IPS-11a (cell line): ENCODE measurements around the gene ERFE.
A peak's percentile ranks its signal among the peaks of the same experiment; 100 is the strongest.

Source experiments
- H3K4me3 ChIP-seq: one replicate; pipeline ENCODE4 v1.5.1; 2013; ENCODE audit warnings: low read depth, low read length, control low read depth

The ERFE gene

DNA sequence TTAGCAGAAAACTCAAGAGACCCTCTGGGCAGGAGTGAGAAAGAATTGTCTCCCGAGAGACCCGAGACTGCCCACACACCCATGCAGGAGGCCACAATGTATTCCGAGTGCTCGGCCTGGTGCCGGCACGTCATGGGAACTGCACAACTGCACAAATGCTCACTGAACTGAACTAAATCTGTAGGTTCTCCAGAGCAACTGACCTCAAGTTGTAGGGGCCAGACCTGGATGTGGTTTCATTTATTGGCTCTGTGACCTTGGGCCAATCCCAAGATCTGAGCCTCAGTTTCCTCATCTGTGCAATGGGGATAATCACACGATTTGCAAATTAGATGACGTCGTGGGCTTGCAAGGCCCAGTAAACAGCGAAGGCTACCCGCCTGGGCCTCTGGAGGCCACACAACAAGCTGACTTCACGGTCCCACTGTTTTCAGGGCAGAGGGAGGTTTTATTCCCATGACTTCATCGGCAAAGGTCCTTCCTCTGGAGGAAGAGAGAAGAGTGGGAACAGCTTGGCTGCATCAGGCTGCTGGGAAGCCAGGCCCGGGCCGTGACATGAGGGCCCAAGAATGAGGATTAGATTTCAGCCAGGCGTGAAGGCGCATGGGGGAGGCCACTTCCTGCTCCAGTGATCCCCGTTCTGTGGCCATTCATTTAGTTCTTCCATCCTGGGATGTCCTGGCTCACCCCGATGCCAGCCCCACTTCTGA is 3.6 kb upstream of the ERFE start:
- H3K4me3 ChIP-seq: no peak overlapping the region

DNA sequence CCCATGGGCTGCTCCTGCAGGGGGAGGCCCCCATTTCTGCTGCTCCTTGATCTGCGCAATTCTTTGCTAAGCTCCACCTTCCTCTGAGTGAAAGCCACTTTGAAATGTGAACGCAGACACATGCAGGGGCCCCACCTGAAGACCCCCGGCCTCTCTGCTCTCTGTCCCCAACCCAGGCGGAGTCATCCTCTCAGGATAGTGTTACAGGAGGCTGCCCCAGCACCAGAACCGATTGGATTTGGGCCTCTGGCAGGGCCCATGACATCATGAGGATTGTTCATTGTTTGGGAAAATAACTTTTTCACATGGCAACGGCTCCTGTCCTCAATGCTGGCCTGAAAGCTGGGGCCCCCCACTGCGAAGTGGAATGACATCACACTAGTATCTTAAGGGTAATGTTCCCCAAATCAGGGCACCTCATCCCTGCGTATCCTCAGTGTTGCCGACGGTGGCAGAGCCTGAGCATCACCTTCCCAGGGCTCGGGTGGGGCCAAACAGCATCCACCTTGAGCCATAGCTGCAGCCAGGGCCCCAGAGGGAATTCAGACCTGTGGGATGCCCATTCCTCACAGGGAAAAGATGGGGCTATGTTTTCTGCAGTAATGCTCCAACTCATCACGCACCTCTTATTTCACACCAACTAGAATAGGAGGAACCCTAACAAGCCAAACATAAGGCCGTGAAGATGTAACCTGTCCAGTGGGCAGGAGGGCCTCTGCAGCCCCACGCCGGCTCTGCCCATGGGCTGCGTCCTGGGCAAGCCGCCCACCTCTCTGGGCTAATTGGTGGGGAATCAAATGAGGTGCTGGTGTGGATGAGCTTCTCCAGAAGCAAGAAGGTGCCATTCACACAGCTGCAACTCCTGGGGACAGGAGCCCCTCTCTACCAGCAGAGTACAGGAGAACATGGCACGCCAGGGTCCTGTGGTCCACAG is 2.7 kb upstream of the ERFE start:
- H3K4me3 ChIP-seq: no peak overlapping the region

DNA sequence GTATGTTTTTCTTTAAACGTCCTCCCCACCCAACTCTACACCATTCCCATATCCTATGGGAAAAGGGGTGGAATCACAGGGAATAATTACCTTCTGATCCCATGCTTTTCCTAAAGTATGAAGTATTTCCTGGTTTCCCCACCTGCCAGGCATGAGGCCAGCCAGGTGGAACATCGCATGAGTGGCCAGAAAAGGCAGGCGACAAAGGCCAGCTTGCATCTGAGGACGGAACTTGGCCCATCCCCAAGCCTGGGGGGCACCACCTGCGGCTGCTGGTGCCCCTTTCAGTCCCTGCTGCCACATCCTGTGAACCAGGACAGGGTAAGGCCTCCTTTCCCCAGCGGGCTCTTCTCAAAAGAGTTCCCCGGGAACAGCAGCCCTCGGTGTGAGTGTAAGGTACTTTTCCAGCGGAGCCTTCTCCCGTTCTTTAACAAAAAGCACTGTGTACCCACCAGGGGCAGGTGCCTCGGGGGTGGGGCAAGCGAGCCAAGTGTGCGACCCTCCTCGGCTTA is 1.2 kb upstream of the ERFE start:
- no peak overlapping the region for H3K4me3 ChIP-seq

DNA sequence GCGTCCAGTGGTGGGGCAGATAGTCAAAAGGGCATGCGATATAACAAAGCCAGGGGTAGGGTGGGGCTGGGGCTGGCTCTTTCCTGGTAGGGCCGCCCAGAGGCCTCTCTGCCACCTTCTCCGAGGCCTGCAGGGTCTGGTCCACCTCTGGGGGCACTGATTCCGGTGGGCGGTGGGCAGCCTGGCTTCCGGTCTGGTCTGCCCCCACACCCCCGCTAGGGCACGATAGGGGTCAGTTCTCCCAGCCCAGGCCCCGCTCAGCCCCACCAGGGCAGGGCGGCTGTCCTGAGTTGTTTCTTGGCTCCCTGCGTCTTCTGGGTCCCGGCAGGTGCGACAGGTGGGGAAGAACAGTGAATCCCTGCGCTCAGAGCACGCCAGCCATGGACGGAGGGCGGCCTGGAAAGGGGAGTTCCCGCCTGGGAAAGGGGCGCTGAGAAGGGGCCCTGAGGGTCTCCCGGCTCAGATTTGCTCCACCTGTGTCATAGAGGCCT is 707 bp upstream of the ERFE start:
- peak overlapping the region; percentile 61 for H3K4me3 ChIP-seq

DNA sequence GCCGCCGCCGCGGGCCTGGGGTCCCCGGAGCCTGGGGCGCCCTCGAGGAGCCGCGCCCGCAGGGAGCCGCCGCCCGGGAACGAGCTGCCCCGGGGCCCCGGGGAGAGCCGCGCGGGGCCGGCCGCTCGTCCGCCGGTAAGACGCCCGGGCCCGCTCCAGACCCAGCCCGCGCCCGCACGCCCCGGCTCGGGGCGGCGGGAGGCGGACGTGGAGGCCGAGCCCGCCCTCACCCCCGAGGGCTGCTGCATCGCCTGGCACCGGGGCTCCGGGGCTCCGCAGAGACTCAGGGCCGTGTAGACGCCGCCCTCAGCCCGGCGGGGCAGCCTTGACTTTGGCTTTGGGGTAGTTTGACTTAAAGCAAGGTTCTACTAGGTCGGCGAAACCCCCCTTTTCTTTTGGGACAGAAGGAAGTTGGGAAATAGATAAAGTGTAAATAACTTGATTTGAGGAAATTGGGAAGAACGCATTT is 335 bp downstream of the ERFE start:
- no peak overlapping the region for H3K4me3 ChIP-seq

DNA sequence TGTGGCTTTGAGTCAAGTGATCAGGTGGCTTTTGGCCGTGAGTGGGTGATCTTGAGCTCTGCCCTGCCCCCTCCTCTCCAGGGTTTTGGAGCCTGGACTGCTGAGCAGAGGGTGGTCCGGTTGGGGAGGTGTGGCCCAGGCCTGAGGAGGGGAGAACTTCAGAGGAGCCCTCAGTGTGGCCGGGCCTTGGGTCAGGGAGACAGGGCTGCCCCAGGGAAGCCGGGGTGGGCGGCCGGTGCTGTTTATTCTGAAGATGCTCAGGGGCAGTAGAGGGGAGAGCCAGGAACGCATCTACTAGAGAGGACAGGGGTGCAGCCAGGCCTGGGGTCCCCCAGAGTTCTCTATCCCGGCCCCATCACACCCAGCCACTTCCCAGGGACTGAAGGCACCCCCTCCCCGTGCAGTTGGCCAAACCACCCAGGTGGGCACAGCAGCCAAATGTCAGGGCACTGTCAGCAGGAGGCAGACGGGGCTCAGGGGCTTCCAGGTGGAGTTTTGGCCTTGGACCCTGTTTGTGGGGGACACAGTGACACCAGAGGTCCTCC is 963 bp downstream of the ERFE start:
- no peak overlapping the region for H3K4me3 ChIP-seq

DNA sequence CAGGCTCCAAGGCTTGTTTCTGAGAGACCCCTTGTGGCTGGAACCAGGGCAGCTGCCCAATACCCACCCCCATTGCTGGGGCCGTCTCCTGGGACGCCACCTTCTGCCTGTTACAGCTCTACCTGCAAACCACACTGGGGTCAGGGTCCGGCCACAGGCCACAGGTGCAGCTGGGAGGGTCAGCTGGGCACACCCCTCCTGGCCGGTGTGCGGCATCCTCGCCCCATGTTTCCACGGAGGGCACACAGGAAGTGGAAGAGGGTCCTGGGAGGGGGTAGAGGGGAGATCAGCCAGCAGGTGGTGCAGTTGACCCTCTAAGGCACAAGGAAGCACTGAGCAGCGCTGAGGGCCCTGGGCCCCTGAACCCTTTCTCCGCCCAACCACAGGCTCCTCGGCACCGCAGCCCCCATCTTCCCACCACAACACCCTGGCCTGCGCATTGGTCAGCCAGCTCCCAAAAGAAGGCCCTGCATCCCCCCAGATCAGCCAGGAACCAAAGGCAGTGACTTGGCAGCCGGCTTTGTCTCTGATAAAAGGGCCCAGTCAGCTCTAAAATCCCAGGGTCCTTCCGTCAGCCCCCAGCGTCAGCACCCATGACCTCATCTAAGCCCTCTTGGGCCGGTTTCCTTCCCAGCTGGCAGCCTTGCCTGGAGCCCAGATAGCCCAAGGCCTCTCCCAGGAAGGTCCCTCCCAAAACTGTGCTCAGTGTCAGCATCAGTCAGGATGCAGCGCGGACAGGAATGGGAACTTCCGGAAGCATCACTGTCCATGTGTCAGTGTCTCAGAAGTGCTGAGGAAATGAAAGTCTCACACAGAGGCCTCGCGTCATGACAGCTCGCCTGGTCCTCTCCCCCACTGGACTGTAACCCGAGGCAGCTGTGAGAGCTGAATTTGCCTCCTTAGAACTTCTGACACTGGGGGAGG is 1.7 kb downstream of the ERFE start:
- no peak overlapping the region for H3K4me3 ChIP-seq

DNA sequence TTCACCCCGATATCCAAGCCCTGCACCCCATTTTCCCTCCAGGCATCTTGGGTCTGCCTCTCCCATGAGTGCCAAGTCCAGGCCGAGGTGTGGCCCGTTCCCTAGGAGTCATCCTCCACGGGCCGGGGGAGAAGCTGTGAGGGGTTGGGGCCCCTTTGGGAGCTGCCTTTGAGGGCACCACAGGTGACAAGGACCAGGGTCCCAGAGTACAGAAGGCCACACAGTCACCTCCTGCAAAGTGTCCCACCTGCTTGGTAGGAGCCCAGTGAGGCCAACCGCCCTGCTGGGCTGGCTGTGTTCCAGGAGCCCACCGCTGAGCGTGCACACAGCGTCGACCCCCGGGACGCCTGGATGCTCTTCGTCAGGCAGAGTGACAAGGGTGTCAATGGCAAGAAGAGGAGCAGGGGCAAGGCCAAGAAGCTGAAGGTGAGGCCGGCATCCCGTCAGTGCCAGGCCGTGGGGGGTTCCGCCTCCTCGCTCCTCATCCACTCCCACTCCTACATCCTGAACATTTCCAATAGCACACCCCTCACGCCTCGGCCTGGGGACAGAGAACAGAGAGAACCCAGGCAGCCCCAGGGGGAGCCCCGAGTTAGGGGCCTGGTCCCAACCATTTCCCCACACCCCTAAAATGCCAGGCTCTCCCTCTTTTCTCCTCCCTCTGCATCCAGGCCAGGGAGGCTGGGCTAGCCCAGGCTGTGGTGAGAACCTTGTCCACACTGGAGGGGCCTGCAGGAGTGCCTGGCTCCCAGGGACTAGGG is 2.7 kb downstream of the ERFE start:
- H3K4me3 ChIP-seq: no peak overlapping the region

DNA sequence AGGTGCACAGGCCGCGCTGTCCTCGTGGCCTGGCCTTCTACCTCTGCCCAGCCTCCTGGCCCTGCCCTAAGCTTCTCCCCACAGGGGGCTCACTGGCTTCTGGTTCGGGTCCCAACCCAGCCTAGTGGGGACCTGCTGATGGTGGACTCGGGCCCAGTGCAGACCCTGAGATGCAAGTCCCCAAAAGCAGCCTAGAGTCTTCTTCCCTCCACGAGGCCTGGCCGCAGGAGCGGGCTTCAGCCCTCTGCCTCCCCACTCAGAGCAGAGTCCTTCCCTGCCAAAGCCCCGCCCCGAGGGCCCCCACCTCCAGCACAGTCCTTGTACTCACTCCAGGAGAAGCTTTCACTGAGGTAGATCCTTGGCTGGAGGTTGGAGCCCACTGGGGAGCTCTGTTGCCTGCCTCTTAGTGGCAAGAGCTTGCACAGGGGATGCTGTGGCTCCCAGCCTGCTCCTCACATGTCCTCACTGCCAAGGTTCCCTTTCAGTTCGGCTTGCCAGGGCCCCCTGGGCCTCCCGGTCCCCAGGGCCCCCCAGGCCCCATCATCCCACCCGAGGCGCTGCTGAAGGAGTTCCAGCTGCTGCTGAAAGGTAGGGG is 3.6 kb downstream of the ERFE start:
- no peak overlapping the region for H3K4me3 ChIP-seq

DNA sequence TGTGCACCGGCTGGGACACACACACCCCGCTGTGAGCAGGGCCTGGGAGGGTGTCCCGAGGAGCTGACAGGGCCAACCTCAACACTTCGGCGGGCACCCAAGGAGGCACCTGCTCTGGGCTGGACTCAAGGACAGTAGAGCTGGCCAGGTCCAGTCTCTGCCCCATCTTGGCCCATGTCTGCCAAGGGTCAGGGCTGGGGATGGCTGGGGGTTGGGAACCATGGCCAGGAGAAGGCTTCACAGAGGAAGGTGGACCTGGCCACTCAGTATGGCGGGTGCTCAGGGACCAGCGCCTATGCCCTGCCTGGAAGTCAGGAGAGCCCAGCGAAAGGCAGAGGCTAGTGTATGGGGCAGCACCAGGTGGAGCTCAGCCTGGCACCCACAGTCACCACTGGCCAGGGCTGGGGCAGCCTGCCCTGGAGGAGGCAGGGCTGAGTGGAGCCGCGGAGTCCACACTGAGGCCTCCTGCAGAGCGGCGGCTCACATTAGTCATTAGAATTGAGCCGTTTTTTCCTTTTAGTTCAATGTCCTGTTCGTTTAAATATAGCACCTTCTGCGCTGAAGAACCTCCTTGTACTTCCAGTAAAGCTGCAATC is 4.2 kb downstream of the ERFE start:
- no peak overlapping the region for H3K4me3 ChIP-seq

DNA sequence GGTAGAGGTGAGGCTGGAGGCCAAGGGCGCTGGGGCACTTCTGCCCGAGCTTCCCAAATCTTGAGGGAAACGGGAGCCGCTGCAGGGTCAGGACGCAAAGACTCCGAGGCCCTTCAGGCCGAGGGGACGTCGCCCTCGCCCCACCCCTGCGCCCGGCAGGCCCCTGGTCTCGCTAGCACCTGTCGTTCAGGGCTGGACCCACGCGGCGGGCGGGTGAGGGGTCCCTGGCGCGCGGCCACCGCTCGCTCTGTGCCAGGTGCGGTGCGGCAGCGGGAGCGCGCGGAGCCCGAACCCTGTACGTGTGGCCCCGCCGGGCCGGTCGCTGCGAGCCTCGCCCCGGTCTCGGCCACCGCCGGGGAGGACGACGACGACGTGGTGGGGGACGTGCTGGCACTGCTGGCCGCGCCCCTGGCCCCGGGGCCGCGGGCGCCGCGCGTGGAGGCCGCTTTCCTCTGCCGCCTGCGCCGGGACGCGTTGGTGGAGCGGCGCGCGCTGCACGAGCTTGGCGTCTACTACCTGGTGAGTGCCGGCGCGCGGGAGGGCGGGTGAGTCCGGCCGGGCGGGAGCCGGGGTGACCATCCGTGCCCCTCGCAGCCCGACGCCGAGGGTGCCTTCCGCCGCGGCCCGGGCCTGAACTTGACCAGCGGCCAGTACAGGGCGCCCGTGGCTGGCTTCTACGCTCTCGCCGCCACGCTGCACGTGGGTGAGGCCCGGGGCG is 4.9 kb downstream of the ERFE start:
- peak overlapping the region; percentile 20 for H3K4me3 ChIP-seq

DNA sequence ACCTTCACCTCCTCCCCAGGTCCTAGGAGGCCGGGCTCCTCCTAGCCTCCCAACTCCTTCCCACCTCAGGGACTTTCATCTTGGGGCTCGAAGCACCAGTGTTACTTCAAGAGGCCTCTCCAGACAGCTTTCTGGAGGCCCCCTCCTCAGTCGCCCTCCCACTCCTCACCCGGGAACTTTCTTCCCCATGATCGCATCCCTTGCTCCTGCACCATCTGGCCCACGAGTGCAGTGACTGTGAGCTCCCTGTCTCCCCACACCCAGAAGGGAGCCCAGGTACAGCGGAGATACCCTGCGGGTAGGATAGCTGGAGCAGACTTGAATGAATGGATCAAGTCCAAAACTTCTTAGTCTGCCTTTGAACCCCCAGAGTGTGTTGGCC is 6.1 kb downstream of the ERFE start:
- no peak overlapping the region for H3K4me3 ChIP-seq

DNA sequence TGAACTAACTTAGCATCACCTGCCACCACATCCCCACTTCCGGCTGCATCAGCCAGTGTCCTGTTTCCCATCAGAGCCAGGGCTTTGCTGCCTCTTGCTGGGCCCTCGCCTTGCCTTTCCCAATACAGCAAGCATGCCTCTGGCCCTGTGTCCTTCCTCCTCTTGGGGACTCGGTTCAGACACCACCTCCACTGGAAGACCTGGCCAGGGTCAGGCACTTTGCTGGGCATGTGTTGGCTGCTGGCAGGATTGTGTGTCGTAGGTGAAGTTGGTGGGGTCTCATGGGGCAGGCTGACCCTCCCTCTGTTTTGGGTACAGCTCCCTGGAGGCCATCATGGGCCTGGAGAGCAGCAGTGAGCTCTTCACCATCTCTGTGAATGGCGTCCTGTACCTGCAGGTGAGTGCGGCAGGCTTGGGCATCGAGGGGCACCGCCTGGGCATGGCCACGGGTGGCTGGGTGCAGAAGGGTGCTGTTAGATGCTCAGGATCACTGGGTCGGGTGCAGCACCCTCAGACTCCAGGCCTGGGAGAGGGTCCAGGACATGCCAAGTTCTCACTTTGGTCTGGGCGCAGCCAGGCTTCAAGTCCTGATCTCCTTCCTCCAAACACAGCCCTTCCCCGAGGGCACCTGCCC is 6.6 kb downstream of the ERFE start:
- H3K4me3 ChIP-seq: no peak overlapping the region

DNA sequence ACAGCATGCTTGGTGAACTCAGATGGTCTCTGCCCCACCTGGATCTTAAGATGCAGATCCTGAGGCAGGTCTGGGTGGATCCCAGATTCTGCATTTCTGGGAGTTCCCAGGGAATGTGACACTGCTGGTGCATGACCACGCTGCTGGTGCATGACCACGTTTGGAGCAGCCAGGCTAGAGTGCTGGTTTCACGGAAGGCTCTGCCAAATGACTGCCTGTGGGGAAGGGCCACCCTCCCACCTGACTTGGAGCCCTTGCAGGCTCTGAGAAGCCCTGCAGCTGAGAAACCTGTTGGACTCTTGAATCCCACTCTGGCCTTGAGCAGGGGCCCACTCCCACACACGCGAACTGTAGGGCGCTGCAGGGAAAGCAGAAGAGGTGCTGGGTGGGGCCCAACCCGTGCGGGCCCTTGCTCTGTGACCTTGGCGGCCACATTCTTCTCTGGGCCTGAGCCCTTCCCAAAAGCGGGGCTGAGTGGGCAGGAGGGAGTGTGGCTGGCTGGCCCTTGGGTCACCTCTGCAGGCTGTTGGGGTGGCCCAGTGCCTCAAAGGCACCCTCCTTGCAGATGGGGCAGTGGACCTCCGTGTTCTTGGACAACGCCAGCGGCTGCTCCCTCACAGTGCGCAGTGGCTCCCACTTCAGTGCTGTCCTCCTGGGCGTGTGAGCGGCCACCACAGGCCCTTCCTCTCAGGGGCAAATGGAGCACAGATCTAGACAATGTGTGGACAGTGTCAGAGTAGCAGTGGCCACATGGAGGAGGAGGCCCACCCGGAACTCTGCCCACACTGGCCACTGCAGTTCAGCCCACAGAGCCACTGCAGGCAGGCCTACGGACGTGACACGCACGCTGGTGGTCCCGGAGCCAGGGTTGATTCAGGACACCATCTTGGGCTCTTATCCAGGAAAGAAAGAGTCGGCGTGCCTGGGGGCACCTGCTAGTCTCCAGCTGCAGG is 7.9 kb downstream of the ERFE start:
- no peak overlapping the region for H3K4me3 ChIP-seq

DNA sequence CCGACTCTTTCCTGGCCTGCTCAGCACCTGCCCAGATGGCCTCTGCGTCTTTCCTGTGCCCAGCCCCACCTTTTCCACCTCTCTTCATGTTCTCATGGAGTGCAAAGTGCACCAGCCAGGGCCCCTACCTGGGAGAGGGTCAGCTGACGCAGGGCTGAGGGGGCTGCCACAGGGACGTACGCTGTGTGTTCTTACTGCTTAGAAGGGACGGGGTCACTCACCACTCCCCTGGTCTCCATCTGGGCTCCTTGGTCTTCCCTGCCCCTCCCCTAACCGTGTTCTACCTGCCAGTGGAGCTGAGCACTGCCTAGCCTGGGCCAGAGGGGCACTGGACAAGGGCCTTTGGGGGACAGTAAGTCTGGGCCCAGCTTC is 8.6 kb downstream of the ERFE start:
- H3K4me3 ChIP-seq: no peak overlapping the region

DNA sequence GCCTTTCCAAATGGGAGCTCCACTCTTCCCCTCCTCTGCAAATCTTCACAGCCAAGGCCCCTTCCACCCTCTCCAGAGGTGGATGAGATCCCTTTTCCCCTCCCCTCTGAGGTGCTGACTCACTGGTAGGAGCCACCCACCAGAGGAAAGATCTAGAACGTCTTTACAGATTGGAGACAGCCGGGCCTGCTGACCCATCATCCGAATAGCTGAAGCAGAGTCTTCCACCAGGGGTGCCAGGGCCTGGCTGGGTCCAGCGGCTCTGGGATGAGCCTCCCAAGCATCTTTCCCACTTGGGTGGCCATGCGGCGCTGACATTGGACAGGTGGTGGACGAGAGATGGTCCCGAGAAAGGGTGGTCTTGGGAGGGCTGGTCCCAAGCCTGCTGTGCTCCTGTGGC is 9.0 kb downstream of the ERFE start:
- no peak overlapping the region for H3K4me3 ChIP-seq
